NCI-H2196 (cell line): Measurements from ENCODE around the gene PNPT1.
"Not testable (repeated sequence)": the region's sequence is repeated elsewhere in the genome, so short reads cannot be mapped to it uniquely, and the experiment has no call there.

Experiments used
- DNase-seq: peaks from one replicate; lab custom pipeline; 2025; ENCODE audit not compliant: unreplicated experiment; lab: John Stamatoyannopoulos, UW

PNPT1 gene

DNA sequence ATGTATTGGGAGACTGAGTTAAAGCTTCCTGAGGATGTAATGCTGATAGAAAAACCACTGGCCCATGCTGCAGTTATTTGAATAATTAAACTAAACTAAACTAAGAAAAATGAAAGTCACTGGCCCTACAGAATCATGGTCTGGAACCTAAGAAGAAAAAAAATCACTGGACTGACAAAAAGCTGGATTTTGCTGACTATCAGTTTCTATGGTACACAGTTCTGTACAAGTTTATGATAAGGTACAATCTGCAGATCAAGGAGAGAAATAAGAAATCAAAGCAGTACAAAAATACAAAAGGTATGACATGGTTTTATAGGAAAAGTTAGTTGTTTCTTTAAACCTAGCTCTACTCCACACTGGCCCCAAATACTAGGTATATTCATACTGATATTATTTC lies 91.8 kb downstream of the PNPT1 start:
- DNase-seq, result no peak

DNA sequence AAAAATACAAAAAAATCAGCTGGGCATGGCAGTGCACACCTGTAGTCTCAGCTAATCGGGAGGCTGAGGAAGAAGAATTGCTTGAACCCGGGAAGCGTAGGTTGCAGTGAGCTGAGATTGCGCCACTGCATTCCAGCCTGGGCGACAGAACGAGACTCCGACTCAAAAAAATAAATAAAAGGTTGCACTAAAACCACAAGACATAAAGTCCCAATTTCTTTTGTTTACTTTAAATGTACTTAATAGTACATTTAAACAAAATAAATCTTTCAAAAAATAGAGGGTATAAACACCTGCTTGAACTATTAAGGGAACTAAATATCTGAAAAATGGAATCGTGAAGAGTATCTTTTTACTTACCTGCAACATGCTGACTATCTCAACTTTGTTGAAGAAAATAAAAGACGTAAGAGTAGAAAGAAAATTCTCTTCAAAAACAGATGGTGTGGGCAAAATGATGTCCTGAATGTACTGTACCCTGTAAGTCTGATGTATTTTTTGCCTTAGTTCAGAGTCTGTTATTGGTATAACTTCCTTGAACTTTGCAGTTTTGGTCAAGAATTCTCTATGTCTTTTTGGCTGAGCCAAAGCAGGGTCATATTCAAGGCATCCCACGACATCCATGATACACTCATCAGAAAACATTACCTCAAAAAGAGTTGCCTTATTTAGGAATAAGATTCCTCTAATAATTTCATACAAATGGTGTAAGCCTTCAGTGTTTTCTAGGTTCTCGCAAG lies 95.4 kb downstream of the PNPT1 start:
- DNase-seq, result no peak

DNA sequence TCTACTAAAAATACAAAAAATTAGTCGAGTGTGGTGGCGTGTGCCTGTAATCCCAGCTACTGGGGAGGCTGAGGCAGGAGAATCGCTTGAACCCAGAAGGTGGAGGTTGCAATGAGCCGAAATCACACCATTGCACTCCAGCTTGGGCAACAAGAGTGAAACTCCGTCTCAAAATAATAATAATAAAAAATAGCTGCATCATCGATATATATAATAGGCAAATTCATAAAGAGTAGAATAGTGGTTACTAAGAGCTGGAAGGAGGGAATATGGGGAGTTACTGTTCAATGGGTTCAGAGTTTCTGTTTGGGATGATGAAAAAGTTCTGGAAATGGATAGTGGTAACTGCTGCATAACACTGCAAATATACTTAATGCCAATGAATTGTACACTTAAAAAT lies 96.8 kb downstream of the PNPT1 start:
- not testable (repeated sequence) for DNase-seq

DNA sequence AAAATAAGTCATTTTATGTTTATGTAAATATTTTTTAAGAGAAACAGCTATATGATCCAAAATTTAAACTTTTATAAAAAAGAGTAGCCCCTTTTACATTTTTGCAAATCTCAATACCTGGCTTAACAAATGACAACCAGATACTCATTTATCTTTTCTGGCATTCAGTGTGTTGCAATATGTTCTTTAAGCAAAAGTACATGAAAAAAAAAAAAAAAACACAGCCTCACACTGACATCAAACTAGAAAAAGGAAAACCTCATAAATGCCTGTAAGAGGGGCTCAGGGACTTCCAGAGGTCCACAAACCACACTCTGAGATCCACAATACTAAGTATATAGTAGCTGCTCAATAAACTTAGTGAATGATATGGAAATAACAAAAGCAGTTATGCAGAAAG lies 98.1 kb downstream of the PNPT1 start:
- DNase-seq, result no peak

DNA sequence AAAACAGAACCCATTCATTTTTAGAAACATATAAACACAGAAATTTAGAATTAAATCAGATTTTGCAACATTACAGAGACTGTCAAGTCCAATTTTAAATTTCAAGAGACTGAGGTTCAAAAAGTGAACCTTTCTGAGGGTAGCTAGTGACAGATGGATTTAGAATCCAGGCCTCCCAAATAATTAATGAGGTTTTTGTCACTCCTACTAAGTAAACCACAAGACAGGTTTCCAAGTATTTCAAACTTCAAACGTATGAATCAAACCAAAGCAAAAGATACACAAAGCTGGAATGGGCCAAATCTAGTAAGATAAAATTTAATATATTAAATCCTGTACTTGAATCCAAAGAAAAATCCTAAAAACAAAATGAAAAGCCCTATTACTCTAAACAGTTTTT lies 101.5 kb downstream of the PNPT1 start:
- no peak for DNase-seq

DNA sequence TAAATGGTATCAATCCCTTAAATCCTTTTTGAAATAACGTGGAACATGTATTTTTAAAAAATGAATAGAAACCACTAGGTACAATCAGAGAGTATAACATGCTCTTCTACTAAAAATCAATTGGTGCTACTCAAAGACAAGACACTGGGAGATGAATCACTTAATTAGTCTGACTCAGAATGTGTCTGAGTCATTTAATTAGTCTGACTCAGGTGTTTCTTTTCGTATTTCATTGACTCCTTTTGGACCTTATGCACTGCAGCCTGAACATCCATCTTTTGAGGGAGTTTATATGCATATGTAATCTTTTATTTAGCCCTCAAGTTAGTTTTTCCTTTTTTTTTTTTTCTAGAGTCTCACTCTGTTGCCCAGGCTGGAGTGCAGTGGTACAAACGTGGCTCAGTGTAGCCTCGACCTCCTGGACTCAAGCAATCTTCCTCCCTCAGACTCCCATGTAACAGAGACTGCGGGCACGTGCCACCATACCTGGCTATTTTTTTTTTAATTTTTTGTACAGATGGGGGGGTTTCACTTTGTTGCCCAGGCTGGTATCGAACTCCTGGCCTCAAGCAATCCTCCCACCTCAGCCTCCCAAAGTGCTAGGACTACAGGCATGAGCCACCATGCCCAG lies 102.7 kb downstream of the PNPT1 start:
- DNase-seq, result no peak

DNA sequence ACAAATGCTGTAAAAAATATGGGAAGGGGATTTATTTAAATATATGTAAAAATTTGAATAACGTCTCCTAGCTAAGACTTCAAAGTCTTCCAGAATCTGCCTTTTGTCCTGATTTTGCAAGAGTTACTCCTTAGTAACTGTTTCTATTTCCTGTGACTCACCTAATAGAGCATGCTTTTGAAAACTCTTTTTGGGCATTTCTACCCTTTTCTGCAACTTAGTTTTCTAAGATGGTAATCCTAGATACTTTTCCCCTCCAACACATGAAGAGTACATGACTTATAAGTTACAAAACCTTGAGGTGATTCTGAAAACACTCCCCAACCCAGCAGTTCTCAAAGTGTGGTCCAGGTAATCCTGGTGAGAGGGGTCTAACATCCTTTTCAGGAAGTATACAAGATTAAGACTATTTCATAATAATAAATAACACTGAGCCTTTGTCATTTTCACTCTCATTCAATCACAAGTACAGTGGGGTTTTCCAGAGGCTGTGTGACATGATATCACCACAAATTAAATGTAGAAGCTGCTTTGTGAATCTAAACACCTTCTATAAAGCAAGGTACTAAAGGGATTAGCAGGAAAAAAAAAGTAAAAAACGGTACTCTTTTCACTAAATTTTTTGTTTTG lies 108.1 kb downstream of the PNPT1 start:
- DNase-seq, result no peak
